ENCODE measurements around the gene RAET1G.

DNA sequence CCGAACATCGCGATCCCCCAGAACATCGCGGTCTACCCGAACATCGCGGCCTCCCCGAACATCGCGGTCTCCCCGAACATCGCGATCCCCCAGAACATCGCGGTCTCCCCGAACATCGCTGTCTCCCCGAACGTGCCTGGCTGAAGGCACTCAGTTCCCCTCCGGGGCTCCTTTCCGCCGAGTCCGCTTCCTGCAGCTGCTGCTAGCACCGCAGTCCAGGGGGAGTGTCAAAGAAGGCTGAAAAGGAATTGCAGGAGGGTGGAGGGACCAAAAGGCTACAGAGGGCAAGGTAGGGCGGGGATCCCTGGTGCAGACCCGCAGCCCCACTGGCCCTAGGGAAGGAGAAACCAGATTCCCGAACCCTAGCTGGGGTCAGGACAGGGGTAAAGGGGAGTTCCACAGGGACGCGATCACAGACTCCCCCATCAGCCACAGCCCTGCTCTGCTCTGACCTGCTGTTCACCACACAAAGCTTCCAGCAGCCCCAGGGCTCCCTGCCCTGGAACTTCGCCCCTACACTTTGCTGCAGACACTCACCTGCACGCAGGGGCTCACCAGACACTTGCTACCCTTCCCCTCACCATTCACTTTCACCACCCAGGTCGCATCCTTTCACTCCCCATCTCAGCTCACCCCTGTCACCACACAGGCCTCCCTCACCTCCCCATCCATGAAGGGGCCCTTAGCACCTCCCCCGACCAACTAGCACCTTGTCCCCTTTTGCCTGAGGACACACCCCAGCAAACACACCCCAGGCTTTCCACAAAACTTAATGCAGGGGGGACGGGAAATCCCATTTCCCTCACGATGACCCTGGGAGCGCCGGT lies 42.5 kb upstream of the RAET1G start:
- TF ChIP-seq POLR2A (IDR thresholded peaks at IDR 0.05), result no peak
- TF ChIP-seq, protein P1, sequence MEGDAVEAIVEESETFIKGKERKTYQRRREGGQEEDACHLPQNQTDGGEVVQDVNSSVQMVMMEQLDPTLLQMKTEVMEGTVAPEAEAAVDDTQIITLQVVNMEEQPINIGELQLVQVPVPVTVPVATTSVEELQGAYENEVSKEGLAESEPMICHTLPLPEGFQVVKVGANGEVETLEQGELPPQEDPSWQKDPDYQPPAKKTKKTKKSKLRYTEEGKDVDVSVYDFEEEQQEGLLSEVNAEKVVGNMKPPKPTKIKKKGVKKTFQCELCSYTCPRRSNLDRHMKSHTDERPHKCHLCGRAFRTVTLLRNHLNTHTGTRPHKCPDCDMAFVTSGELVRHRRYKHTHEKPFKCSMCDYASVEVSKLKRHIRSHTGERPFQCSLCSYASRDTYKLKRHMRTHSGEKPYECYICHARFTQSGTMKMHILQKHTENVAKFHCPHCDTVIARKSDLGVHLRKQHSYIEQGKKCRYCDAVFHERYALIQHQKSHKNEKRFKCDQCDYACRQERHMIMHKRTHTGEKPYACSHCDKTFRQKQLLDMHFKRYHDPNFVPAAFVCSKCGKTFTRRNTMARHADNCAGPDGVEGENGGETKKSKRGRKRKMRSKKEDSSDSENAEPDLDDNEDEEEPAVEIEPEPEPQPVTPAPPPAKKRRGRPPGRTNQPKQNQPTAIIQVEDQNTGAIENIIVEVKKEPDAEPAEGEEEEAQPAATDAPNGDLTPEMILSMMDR (IDR thresholded peaks at IDR 0.05), result no peak
